Spleen (tissue), 11 donors: ENCODE results near the gene MAP3K7CL. TPM values are rescaled to one million over a fixed set of nuclear protein-coding genes. Genes with fewer than 3 reads are reported as not detected.
A peak's percentile ranks its signal among the peaks of the same experiment; 100 is the strongest.
"Not testable (repeated sequence)": the region's sequence is repeated elsewhere in the genome, so short reads cannot be mapped to it uniquely, and the experiment has no call there.

ENCODE experiments used
- DNase-seq: peaks from one replicate; pipeline ENCODE4 v3.0.0-alpha.2; 2020
- H3K27ac ChIP-seq, 8 donors: fragments of 200-600 bp; sonication (generic) in 7 of 8; 1 replicate in 4 of 8; 2 replicates in 4 of 8; pipeline versions ENCODE4 v1.5.0 to v1.8.0; 2016 to 2021; ENCODE audit warnings: inconsistent platforms in 4 of 8, mild to moderate bottlenecking in 4 of 8, moderate library complexity in 1 of 8
- H3K27me3 ChIP-seq, 7 donors: fragments of 200-600 bp; sonication (generic) in 6 of 7; replicated peaks in 1 of 7; 1 replicate in 4 of 7; 2 replicates in 3 of 7; pipeline versions ENCODE4 v1.5.0 to v1.8.0; 2016 to 2021; ENCODE audit warnings: inconsistent platforms in 3 of 7, mild to moderate bottlenecking in 1 of 7
- H3K36me3 ChIP-seq, 6 donors: fragments of 200-600 bp; sonication (generic) in 5 of 6; 1 replicate in 4 of 6; 2 replicates in 2 of 6; pipeline versions ENCODE4 v1.5.0 to v1.8.0; 2016 to 2021; ENCODE audit warnings: inconsistent platforms in 2 of 6
- H3K4me1 ChIP-seq, 6 donors: fragments of 200-600 bp; sonication (generic) in 5 of 6; 1 replicate in 3 of 6; 2 replicates in 3 of 6; pipeline versions ENCODE4 v1.5.0 to v1.8.0; 2016 to 2021; ENCODE audit warnings: inconsistent platforms in 3 of 6
- H3K4me3 ChIP-seq, 8 donors: fragments of 200-600 bp; sonication (generic) in 7 of 8; 1 replicate in 4 of 8; 2 replicates in 4 of 8; pipeline versions ENCODE4 v1.5.0 to v1.8.0; 2016 to 2021; ENCODE audit warnings: inconsistent platforms in 4 of 8, mild to moderate bottlenecking in 4 of 8, moderate library complexity in 2 of 8
- H3K9me3 ChIP-seq, 8 donors: fragments of 200-600 bp; sonication (generic) in 7 of 8; 1 replicate in 4 of 8; 2 replicates in 4 of 8; pipeline versions ENCODE4 v1.5.0 to v1.8.0; 2016 to 2021; ENCODE audit warnings: inconsistent platforms in 4 of 8
- POLR2A ChIP-seq, 3 donors: fragments of 450-650 bp; IDR thresholded peaks; one replicate each; pipeline ENCODE4 v1.5.1; 2017; ENCODE audit warnings: antibody characterized with exemption in 3 of 3, mild to moderate bottlenecking in 1 of 3
- POLR2AphosphoS5 ChIP-seq, 3 donors: sonication (generic); formaldehyde crosslinking; IDR thresholded peaks; one replicate each; pipeline ENCODE4 v1.5.1; 2017; ENCODE audit warnings: antibody characterized with exemption in 3 of 3
- WGBS, 5 donors: extraction: QIAGEN DNeasy Blood & Tissue Kit in 3 of 5; methylation state at CpG; one replicate each; pipeline versions ENCODE4 v1.1.5 to v1.1.7; 2013 to 2018; 5-methylcytosine and 5-hydroxymethylcytosine counted together
- intact Hi-C: fragments of 100-400 bp; cut with DNase I; formaldehyde crosslinking; loops from one replicate; pipeline ENCODE4 v1.15.0; 2023; ENCODE audit warnings: low total_unique reads
- polyA plus RNA-seq, 3 donors: library from polyadenylated mRNA; stranded (reverse); fragments of 200-250 nt; gene quantifications; one replicate each; pipeline ENCODE4 v1.2.1, GENCODE V29; 2013
- total RNA-seq, 7 donors: library from RNA; depleted of rRNA in 3 of 7; stranded (reverse); fragments of >200 nt in 3 of 7; fragmentation: NEBNext Ultra II Directional in 4 of 7; extraction: Animal tissue kit (Norgen Biotek cat#: 25700) in 4 of 7; gene quantifications; one replicate each; pipeline versions ENCODE4 v1.1.0 to v1.2.1, GENCODE V29; 2016 to 2021
- TF ChIP-seq, protein P1 (sequence below), 11 experiments: fragments of 200-600 bp in 7 of 11; fragments of 450-650 bp in 4 of 11; sonication (generic) in 4 of 11; IDR thresholded peaks in 8 of 11; conservative IDR thresholded peaks in 3 of 11; 1 replicate in 7 of 11; 2 replicates in 4 of 11; pipeline versions ENCODE4 v1.4.0 to v1.8.0; 2016 to 2021; ENCODE audit warnings: antibody characterized with exemption in 11 of 11, inconsistent platforms in 4 of 11, mild to moderate bottlenecking in 1 of 11
- donor health status: healthy with polysubstance abuse.
- donor health status: DM: no; HTN: no; CAD: no; lungs with moderate emphysema.
- donor health status: DM: no; HTN: no; CAD: no.
- donor health status: Bipolar disorder and iron deficiency.
- donor health status: healthy.
- donor health status: DM: no; HTN: no; CAD: no.
- donor health status: DM: yes; HTN: yes; CAD: no.

The MAP3K7CL gene
- total and polyA plus RNA-seq, 10 donors = 6.9 to 24.3 (median 12.4) TPM

DNA sequence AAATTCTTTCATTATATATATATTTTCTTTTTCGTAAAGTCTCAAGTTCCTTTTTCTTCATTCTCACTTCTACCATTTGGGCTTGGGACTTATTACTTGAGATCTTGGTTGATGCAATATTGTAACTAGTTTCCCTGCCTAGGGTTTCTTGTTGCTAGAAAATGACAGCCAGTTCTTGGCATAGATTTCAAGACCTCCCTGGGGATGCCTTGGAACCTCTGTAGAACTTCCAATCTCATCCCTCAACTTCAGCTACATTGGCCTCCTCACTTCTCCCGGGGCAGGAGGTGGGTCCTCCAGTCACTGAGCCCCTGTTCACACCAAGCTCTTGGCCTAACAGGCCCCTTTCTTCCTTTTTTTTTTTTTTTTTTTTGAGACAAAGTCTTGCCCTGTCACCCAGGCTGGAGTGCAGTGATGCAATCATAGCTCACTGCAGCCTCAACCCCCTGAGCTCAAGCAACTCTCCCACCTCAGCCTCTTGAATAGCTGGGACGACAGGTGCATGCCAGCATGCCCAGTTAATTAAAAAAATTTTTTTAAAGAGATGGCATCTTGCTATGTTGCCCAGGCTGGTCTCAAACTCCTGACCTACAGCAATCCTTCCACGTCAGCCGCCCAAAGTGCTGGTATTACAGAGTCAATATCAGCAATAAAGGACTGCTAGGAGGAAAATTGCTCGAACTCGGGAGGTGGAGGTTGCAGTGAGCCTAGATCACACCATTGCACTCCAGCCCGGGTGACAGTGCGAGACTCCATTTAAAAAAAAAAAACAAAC lies 33.1 kb downstream of the MAP3K7CL start:
- Histone ChIP-seq H3K9me3 (no peaks in the 10 kb centered on the region), H3K4me1 (peaks cover 0 to 29% (median 10%) of the 10 kb centered on the region in 6 donors), H3K36me3 (peaks cover 0 to 6% (median 0%) of the 10 kb centered on the region in 6 donors), H3K27me3 (no peaks in the 10 kb centered on the region), H3K27ac (peak overlapping the region; percentile 11 to 82 (median 56)), H3K4me3 (no peak overlapping the region)
- WGBS, 5 donors = 73 to 86% (median 82%) methylated on average over 9 of the region's 9 CpGs
- no peak for TF ChIP-seq POLR2A (IDR thresholded peaks at IDR 0.05)
- TF ChIP-seq, protein P1, sequence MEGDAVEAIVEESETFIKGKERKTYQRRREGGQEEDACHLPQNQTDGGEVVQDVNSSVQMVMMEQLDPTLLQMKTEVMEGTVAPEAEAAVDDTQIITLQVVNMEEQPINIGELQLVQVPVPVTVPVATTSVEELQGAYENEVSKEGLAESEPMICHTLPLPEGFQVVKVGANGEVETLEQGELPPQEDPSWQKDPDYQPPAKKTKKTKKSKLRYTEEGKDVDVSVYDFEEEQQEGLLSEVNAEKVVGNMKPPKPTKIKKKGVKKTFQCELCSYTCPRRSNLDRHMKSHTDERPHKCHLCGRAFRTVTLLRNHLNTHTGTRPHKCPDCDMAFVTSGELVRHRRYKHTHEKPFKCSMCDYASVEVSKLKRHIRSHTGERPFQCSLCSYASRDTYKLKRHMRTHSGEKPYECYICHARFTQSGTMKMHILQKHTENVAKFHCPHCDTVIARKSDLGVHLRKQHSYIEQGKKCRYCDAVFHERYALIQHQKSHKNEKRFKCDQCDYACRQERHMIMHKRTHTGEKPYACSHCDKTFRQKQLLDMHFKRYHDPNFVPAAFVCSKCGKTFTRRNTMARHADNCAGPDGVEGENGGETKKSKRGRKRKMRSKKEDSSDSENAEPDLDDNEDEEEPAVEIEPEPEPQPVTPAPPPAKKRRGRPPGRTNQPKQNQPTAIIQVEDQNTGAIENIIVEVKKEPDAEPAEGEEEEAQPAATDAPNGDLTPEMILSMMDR (IDR thresholded peaks at IDR 0.05 in 8 of 11, conservative IDR thresholded peaks at IDR 0.05 in 3 of 11) = no peak
- TF ChIP-seq POLR2AphosphoS5 (IDR thresholded peaks at IDR 0.05) = no peak
- DNase-seq = no peak
- intact Hi-C loops = no loop called here

DNA sequence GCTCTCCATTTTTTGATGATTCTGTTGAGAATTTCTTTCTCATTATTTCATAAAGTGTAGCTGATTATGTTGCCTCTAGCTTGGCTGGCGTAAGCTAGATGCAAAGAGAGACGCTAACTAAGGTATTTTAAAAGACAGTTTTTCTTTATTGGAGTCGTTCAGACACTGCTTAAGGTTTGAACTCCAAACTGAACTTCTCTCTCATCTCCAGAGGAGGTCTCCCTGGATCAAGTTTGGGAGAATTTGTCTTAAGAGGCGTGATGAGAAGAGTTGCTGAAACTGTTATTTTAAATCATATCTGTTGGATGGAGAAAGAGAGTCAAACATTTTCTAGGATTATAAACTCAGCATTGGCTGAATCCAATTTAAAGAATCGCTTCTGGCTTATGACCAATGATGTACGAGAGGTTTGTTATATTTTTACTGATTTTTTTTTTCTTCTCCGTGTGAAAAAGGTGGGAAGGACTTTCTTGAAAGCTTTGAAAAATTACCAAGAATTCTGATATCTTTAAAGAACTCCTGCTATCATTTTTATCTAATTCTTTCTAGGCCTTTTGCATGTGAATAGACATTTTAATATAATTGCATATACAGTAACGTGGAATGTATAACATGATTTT lies 34.0 kb downstream of the MAP3K7CL start:
- no peak for DNase-seq
- 47 to 61% (median 58%) methylated on average over 8 of the region's 8 CpGs for WGBS, 5 donors
- TF ChIP-seq POLR2A (IDR thresholded peaks at IDR 0.05) = no peak
- TF ChIP-seq, protein P1 (IDR thresholded peaks at IDR 0.05 in 8 of 11, conservative IDR thresholded peaks at IDR 0.05 in 3 of 11) = peak in 8 of 11 experiments; percentile 15 to 65 (median 54)
- intact Hi-C loops = no loop called here
- H3K36me3 ChIP-seq = peaks cover 0 to 6% (median 0%) of the 10 kb centered on the region in 6 donors
- H3K9me3 ChIP-seq = no peaks in the 10 kb centered on the region
- no peaks in the 10 kb centered on the region for H3K27me3 ChIP-seq
- peaks cover 0 to 38% (median 10%) of the 10 kb centered on the region in 6 donors for H3K4me1 ChIP-seq
- no peak overlapping the region for H3K4me3 ChIP-seq
- peak overlapping the region in 5 of 8 donors; percentile 51 to 82 (median 61) for H3K27ac ChIP-seq

DNA sequence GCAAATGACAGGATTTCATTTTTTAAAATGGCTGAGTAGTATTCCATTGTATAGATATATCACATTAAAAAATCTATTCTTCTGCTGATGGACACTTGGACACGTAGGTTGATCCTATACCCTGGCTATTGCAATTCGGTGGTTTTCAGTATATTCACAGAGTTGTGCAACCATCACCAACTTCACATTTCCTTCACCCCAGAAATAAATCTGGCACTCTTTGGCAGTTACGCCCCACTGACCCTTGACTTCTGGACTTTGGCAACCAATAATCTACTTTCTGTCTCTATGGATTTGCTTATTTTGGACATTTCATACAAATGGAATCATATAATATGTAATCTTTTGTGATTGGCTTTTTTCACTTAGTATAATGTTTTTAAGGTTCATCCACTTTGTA lies 35.9 kb downstream of the MAP3K7CL start:
- TF ChIP-seq POLR2A (IDR thresholded peaks at IDR 0.05) (no peak), POLR2AphosphoS5 (IDR thresholded peaks at IDR 0.05) (no peak)
- TF ChIP-seq, protein P1 (IDR thresholded peaks at IDR 0.05 in 8 of 11, conservative IDR thresholded peaks at IDR 0.05 in 3 of 11) = no peak
- Histone ChIP-seq H3K4me3 (no peak overlapping the region), H3K27me3 (no peaks in the 10 kb centered on the region), H3K4me1 (peaks cover 0 to 51% (median 21%) of the 10 kb centered on the region in 6 donors), H3K36me3 (no peaks in the 10 kb centered on the region), H3K9me3 (no peaks in the 10 kb centered on the region), H3K27ac (peak overlapping the region in 1 of 8 donors; percentile 26)
- 46 to 89% (median 76%) methylated on average over 3 of the region's 3 CpGs for WGBS, 5 donors
- no peak for DNase-seq
- intact Hi-C loops = loop anchor here (5.0 kb wide), 1 partner anchor 206 kb away; no protein-coding TSS in a partner anchor

DNA sequence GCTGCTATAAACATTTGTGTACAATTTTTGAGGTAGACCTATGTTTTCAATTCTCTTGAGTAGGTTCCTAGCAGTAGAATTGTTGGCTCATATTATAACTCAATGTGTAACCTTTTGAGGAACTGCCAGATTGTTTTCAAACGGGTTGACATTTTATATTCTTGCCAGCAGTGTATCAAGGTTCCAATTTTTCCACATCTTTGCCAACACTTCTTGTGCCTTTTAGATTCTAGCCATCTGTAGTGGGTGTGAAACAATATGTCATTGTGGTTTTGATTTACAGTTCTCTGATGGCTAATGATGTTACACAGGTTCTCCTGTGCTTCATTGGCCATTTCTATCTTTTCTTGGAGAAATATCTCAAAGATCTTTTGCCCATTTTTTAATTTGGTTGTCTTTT lies 36.4 kb downstream of the MAP3K7CL start:
- intact Hi-C loops = loop anchor here (5.0 kb wide), 1 partner anchor 205 kb away; no protein-coding TSS in a partner anchor
- Histone ChIP-seq H3K27me3 (no peaks in the 10 kb centered on the region), H3K4me3 (no peak overlapping the region), H3K9me3 (no peaks in the 10 kb centered on the region), H3K36me3 (no peaks in the 10 kb centered on the region), H3K4me1 (peaks cover 0 to 56% (median 24%) of the 10 kb centered on the region in 6 donors), H3K27ac (peak overlapping the region in 1 of 8 donors; percentile 26)
- DNase-seq = no peak
- TF ChIP-seq POLR2AphosphoS5 (IDR thresholded peaks at IDR 0.05) (no peak), POLR2A (IDR thresholded peaks at IDR 0.05) (no peak)
- TF ChIP-seq, protein P1 (IDR thresholded peaks at IDR 0.05 in 8 of 11, conservative IDR thresholded peaks at IDR 0.05 in 3 of 11) = no peak
- WGBS, 5 donors = 21 to 68% (median 29%) methylated on average over 1 of the region's 1 CpG

DNA sequence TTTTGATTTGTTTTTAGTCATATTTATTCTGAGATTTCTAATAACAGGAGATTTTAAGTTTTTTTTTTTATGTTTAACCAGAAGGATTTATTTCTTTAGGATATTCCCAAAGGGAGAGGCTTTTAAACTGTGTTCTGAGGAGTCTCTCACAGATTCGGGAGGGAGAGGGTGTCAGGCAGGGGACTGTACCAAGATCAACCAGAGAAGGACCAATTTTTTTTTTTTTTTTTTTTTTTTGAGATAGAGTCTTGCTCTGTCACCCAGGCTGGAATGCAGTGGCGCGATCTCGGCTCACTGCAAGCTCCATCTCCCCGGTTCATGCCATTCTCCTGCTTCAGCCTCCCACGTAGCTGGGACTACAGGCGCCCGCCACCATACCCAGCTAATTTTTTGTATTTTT lies 37.0 kb downstream of the MAP3K7CL start:
- not testable (repeated sequence) for H3K4me3 ChIP-seq, H3K27me3 ChIP-seq, H3K27ac ChIP-seq, H3K9me3 ChIP-seq, DNase-seq, H3K36me3 ChIP-seq
- intact Hi-C loops = loop anchor here (5.0 kb wide), 1 partner anchor 205 kb away; no protein-coding TSS in a partner anchor
- peaks cover 0 to 54% (median 24%) of the 10 kb centered on the region in 6 donors for H3K4me1 ChIP-seq
- 94 to 98% (median 97%) methylated on average over 8 of the region's 8 CpGs for WGBS, 5 donors
